Erythroblast (primary cell): ENCODE data around the gene CINP.

Source experiments
- GATA1 ChIP-seq: IDR thresholded peaks from 2 replicates; pipeline ENCODE4 v1.6.1; 2011; ENCODE audit warnings: low read depth, mild to moderate bottlenecking, control low read depth, low read length, moderate library complexity
- POLR2A ChIP-seq: IDR thresholded peaks from 2 replicates; pipeline ENCODE4 v1.6.1; 2011; ENCODE audit warnings: mild to moderate bottlenecking, low read length

GRCh38 chr14:102371361-102371760, 8.7 kb upstream of the CINP start:
- no peak for TF ChIP-seq POLR2A
- no peak for TF ChIP-seq GATA1
